Measurements from ENCODE around the gene GAS6.
A peak's percentile ranks its signal among the peaks of the same experiment; 100 is the strongest.

GAS6 gene

GRCh38 chr13:113854238-113855011, 9.5 kb downstream of the GAS6 start:
- TF ChIP-seq OSR1 (CRISPR knock-in tag; IDR thresholded peaks at IDR 0.05) (no peak), GLIS3 (CRISPR knock-in tag; IDR thresholded peaks at IDR 0.05) (no peak), CSDC2 (CRISPR knock-in tag; IDR thresholded peaks at IDR 0.05) (no peak), ESRRG (CRISPR knock-in tag; IDR thresholded peaks at IDR 0.05) (no peak), ZFP30 (CRISPR knock-in tag; IDR thresholded peaks at IDR 0.05) (no peak), ISL1 (CRISPR knock-in tag; IDR thresholded peaks at IDR 0.05) (no peak), CREB5 (CRISPR knock-in tag; IDR thresholded peaks at IDR 0.05; ENCODE audit: low read depth) (no peak), ZNF565 (CRISPR knock-in tag; conservative IDR thresholded peaks at IDR 0.05; ENCODE audit: low read depth) (no peak), RARB (CRISPR knock-in tag; IDR thresholded peaks at IDR 0.05) (no peak), TSHZ2 (CRISPR knock-in tag; IDR thresholded peaks at IDR 0.05) (no peak), TOX (CRISPR knock-in tag; IDR thresholded peaks at IDR 0.05; ENCODE audit: borderline replicate concordance) (no peak), ZNF8 (CRISPR knock-in tag; IDR thresholded peaks at IDR 0.05) (no peak), POU6F1 (CRISPR knock-in tag; IDR thresholded peaks at IDR 0.05; ENCODE audit: borderline replicate concordance, low read depth) (no peak)
- TF ChIP-seq, protein P1, sequence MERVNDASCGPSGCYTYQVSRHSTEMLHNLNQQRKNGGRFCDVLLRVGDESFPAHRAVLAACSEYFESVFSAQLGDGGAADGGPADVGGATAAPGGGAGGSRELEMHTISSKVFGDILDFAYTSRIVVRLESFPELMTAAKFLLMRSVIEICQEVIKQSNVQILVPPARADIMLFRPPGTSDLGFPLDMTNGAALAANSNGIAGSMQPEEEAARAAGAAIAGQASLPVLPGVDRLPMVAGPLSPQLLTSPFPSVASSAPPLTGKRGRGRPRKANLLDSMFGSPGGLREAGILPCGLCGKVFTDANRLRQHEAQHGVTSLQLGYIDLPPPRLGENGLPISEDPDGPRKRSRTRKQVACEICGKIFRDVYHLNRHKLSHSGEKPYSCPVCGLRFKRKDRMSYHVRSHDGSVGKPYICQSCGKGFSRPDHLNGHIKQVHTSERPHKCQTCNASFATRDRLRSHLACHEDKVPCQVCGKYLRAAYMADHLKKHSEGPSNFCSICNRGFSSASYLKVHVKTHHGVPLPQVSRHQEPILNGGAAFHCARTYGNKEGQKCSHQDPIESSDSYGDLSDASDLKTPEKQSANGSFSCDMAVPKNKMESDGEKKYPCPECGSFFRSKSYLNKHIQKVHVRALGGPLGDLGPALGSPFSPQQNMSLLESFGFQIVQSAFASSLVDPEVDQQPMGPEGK (CRISPR knock-in tag; IDR thresholded peaks at IDR 0.05; ENCODE audit: borderline replicate concordance), result no peak
- no peak for ATAC-seq

GRCh38 chr13:113853518-113854237, 10.2 kb downstream of the GAS6 start:
- ATAC-seq, result peak; percentile 5
- TF ChIP-seq CSRNP3 (CRISPR knock-in tag; IDR thresholded peaks at IDR 0.05), result no peak
- TF ChIP-seq ZNF70 (CRISPR knock-in tag; IDR thresholded peaks at IDR 0.05), result no peak
- TF ChIP-seq TCF4 (CRISPR knock-in tag; IDR thresholded peaks at IDR 0.05; ENCODE audit: borderline replicate concordance), result no peak
- TF ChIP-seq ZNF8 (CRISPR knock-in tag; IDR thresholded peaks at IDR 0.05), result no peak
- TF ChIP-seq SNAI2 (CRISPR knock-in tag; IDR thresholded peaks at IDR 0.05), result no peak
- no peak for TF ChIP-seq POU6F1 (CRISPR knock-in tag; IDR thresholded peaks at IDR 0.05; ENCODE audit: borderline replicate concordance, low read depth)
- no peak for TF ChIP-seq TOX (CRISPR knock-in tag; IDR thresholded peaks at IDR 0.05; ENCODE audit: borderline replicate concordance)
- TF ChIP-seq ZC3H10 (CRISPR knock-in tag; IDR thresholded peaks at IDR 0.05), result no peak
- TF ChIP-seq PPARA (CRISPR knock-in tag; IDR thresholded peaks at IDR 0.05; ENCODE audit: borderline replicate concordance), result no peak
- no peak for TF ChIP-seq RARB (CRISPR knock-in tag; IDR thresholded peaks at IDR 0.05)
- no peak for TF ChIP-seq ZNF565 (CRISPR knock-in tag; conservative IDR thresholded peaks at IDR 0.05; ENCODE audit: low read depth)
- TF ChIP-seq, protein P1 (CRISPR knock-in tag; IDR thresholded peaks at IDR 0.05; ENCODE audit: borderline replicate concordance), result no peak
- TF ChIP-seq ARNTL (CRISPR knock-in tag; IDR thresholded peaks at IDR 0.05; ENCODE audit: borderline replicate concordance, low read depth), result no peak
- no peak for TF ChIP-seq BACH2 (CRISPR knock-in tag; IDR thresholded peaks at IDR 0.05; ENCODE audit: borderline replicate concordance)
- TF ChIP-seq OSR1 (CRISPR knock-in tag; IDR thresholded peaks at IDR 0.05), result no peak
- no peak for TF ChIP-seq GLIS3 (CRISPR knock-in tag; IDR thresholded peaks at IDR 0.05)
- no peak for TF ChIP-seq ESRRG (CRISPR knock-in tag; IDR thresholded peaks at IDR 0.05)

Data from SK-N-SH treated with all-trans-retinoic acid at 6 μM for 48 hours (cell line).